HL-60 (cell line): ENCODE data around the gene CHM.

Experiments used
- DNase-seq, 2 experiments: peaks; one replicate each; pipeline ENCODE4 v3.0.0-alpha.2; 2010 to 2020; ENCODE audit warnings: low read depth in 1 of 2, low spot score in 1 of 2
- H3K27ac ChIP-seq: fragments of 250-450 bp; sonication (Bioruptor Pico); replicated peaks from 2 replicates; pipeline ENCODE4 v1.5.1; 2020; ENCODE audit warnings: mild to moderate bottlenecking, moderate library complexity
- H3K27me3 ChIP-seq: fragments of 250-450 bp; sonication (Bioruptor Pico); 2 replicates; pipeline ENCODE4 v1.5.1; 2021; ENCODE audit warnings: mild to moderate bottlenecking, moderate library complexity; ENCODE audit not compliant: insufficient read depth, poor library complexity, severe bottlenecking
- H3K4me3 ChIP-seq: replicated peaks from 2 replicates; pipeline ENCODE4 v1.5.1; 2011; ENCODE audit warnings: mild to moderate bottlenecking, control low read depth, low read length; ENCODE audit not compliant: insufficient read depth
- CTCF ChIP-seq: IDR thresholded peaks from one replicate; pipeline ENCODE4 v1.5.1; 2011; ENCODE audit warnings: low read length, control low read depth, inconsistent platforms; ENCODE audit not compliant: insufficient read depth
- GABPA ChIP-seq: IDR thresholded peaks from 2 replicates; pipeline ENCODE4 v1.6.1; 2012; ENCODE audit warnings: low read depth
- POLR2AphosphoS5 ChIP-seq: IDR thresholded peaks from 2 replicates; pipeline ENCODE4 v1.6.1; 2012; ENCODE audit warnings: low read depth
- REST ChIP-seq: IDR thresholded peaks from 2 replicates; pipeline ENCODE4 v1.6.1; 2012; ENCODE audit warnings: low read depth; ENCODE audit not compliant: insufficient replicate concordance
- SPI1 ChIP-seq: IDR thresholded peaks from 2 replicates; pipeline ENCODE4 v1.6.1; 2012; ENCODE audit warnings: low read depth, mild to moderate bottlenecking, borderline replicate concordance

Gene CHM

GRCh38 chrX:86061407-86061806, 14.0 kb upstream of the CHM start:
- H3K4me3 ChIP-seq: no peak overlapping the region
- H3K27me3 ChIP-seq: no peaks in the 10 kb centered on the region
- TF ChIP-seq CTCF: no peak
- no peak for TF ChIP-seq REST
- TF ChIP-seq GABPA: no peak
- DNase-seq: no peak
- H3K27ac ChIP-seq: no peak overlapping the region

- Histone ChIP-seq H3K27me3 (no peaks in the 10 kb centered on the region), H3K27ac (no peak overlapping the region), H3K4me3 (no peak overlapping the region)
- TF ChIP-seq SPI1: no peak
- no peak for TF ChIP-seq GABPA
- no peak for TF ChIP-seq REST
- TF ChIP-seq POLR2AphosphoS5: no peak
- no peak for DNase-seq
These were observed 4.4 kb upstream of the CHM start for GRCh38 chrX:86051741-86052140.

- DNase-seq: no peak
- TF ChIP-seq POLR2AphosphoS5 (no peak), CTCF (no peak), SPI1 (no peak), GABPA (no peak)
- Histone ChIP-seq H3K4me3 (peak overlapping the region; percentile 52), H3K27me3 (no peaks in the 10 kb centered on the region), H3K27ac (no peak overlapping the region; the same call in 1 of the 2 replicates)
These were observed 550 bp upstream of the CHM start for GRCh38 chrX:86047936-86048280.

- no peak overlapping the region for H3K4me3 ChIP-seq
- no peak overlapping the region for H3K27ac ChIP-seq
- no peak for TF ChIP-seq REST
- TF ChIP-seq CTCF: no peak
- TF ChIP-seq POLR2AphosphoS5: no peak
- no peaks in the 10 kb centered on the region for H3K27me3 ChIP-seq
- DNase-seq: no peak
These were observed 3.1 kb downstream of the CHM start for GRCh38 chrX:86044216-86044615.
